OCI-LY3 (cell line): ENCODE data around the gene BAD.

Source experiments
- H2AFZ ChIP-seq: fragments of 200-600, 300-600 bp; shearing (Covaris generic); 2 replicates; pipeline ENCODE4 v1.6.0; 2014; ENCODE audit warnings: antibody characterized with exemption, low read depth, low read length
- H3K27ac ChIP-seq: fragments of 200-600, 300-600 bp; sonication (generic); 2 replicates; pipeline ENCODE4 v1.5.1; 2014; ENCODE audit warnings: mild to moderate bottlenecking, low read length, moderate library complexity, mixed read lengths
- H3K27me3 ChIP-seq: fragments of 200-600, 300-600 bp; sonication (generic); 2 replicates; pipeline ENCODE4 v1.6.1; 2014; ENCODE audit warnings: low read depth, low read length, mixed read lengths
- H3K36me3 ChIP-seq: fragments of 200-600, 300-600 bp; sonication (generic); replicated peaks from 2 replicates; pipeline ENCODE3; 2014; ENCODE audit warnings: low read depth, low read length, mixed read lengths
- H3K4me1 ChIP-seq: fragments of 300-600, 200-600 bp; sonication (generic); 2 replicates; pipeline ENCODE4 v1.6.1; 2014; ENCODE audit warnings: low read length, mixed read lengths
- H3K4me2 ChIP-seq: fragments of 200-600, 300-600 bp; sonication (generic); 2 replicates; pipeline ENCODE4 v1.6.1; 2014; ENCODE audit warnings: low read length, mixed read lengths
- H3K4me3 ChIP-seq: fragments of 300-600, 200-600 bp; sonication (generic); 2 replicates; pipeline ENCODE4 v1.5.1; 2014; ENCODE audit warnings: antibody characterized with exemption, mild to moderate bottlenecking, low read length, moderate library complexity
- H3K79me2 ChIP-seq: fragments of 300-600, 200-600 bp; shearing (Covaris generic); 2 replicates; pipeline ENCODE4 v1.6.1; 2014; ENCODE audit warnings: mild to moderate bottlenecking, low read length, mixed read lengths
- H3K9ac ChIP-seq: fragments of 300-600, 200-600 bp; shearing (Covaris generic); 2 replicates; pipeline ENCODE4 v1.6.0; 2014; ENCODE audit warnings: mild to moderate bottlenecking, low read length, moderate library complexity
- H3K9me3 ChIP-seq: fragments of 200-600, 300-600 bp; shearing (Covaris generic); 2 replicates; pipeline ENCODE4 v1.6.1; 2014; ENCODE audit warnings: low read length, mixed read lengths; ENCODE audit not compliant: insufficient read depth
- H4K20me1 ChIP-seq: fragments of 200-600, 300-600 bp; sonication (generic); 2 replicates; pipeline ENCODE4 v1.6.1; 2016; ENCODE audit warnings: low read length, mixed read lengths; ENCODE audit not compliant: insufficient read depth
- EZH2phosphoT487 ChIP-seq: fragments of 200-600 bp; shearing (Covaris generic); IDR thresholded peaks from 2 replicates; pipeline ENCODE4 v1.6.1; 2018; ENCODE audit warnings: antibody characterized with exemption, mixed run types, low read depth
- TF ChIP-seq, protein P1 (sequence below): fragments of 200-600, 300-600 bp; sonication (generic); IDR thresholded peaks from 2 replicates; pipeline ENCODE4 v1.5.1; 2014; ENCODE audit warnings: antibody characterized with exemption, low read length, low read depth

BAD gene

DNA sequence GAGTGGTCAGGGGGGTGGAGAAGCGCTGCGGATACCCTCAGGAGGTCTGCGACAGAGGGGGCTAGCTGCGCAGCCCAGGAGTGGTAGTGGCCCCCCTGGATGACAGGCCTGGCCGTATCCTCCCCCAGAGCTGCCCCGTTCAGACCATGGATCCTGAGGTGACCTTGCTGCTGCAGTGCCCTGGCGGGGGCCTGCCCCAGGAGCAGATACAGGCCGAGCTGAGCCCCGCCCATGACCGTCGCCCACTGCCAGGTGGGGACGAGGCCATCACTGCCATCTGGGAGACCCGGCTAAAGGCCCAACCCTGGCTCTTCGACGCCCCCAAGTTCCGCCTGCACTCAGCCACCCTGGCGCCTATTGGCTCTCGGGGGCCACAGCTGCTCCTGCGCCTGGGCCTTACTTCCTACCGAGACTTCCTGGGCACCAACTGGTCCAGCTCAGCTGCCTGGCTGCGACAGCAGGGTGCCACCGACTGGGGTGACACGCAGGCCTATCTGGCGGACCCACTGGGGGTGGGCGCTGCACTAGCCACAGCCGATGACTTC lies 57.9 kb downstream of the BAD start:
- peaks cover 19% of the 10 kb centered on the region for H3K4me1 ChIP-seq
- no peaks in the 10 kb centered on the region for H3K9me3 ChIP-seq
- peak overlapping the region; percentile 64 for H3K27ac ChIP-seq

DNA sequence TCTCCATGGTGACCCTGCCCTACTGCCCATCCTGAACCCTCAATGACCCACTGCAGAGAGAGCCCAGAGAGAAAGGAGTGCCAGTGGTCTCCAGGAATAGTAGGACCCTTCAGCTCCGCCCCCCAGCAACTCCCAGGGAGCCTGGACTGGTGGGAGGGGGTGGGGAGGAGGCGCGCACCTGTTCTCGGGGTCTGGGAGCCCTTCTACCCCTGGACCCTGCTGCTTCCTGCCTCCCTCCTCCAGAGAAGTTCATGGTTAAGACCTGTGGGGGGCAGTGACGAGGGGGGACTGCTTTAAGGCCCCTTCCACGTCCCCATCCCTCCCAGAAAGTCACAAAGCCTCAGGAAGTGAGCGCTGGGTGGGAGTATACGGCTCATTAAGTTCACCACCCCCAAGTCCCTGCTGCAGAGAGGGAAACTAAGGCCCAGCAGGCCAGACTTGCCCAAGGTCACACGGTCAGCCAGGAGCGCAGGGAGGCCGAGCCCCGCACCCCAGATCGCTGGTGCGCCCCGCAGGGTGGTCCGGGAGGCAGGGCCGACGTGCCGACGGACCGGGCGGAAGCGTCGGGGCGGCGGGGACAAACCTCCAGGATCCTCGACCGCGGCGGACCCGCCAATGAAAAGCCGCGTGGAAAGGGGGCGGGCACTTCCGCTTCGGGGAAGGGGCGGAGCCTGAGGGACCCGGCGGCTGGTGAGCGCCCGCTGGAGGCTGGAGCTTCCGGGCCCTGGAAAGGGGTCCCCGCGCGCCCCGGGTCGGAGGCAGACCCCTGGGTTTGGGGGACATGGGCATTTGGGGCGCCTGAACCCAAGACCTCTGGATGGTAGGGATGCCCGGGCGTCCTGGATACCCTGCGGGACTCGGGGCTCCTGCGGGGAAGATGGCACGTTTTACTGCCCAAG lies 58.6 kb downstream of the BAD start, which contains the start of the genes NUDT22 and TRPT1:
TSS of gene NUDT22 (plus strand) at position 667 of the 899 bp plus-strand sequence. CDS start 379 bp downstream, outside the sequence.
TSS of gene TRPT1 (minus strand) at position 579 of the 899 bp plus-strand sequence. CDS start at position 253, 326 bp downstream.
- Histone ChIP-seq H3K27me3 (no peaks in the 10 kb centered on the region), H3K27ac (peak within 1 kb of the TSS; percentile 68), H4K20me1 (no peaks in the 10 kb centered on the region), H3K36me3 (peaks cover 9% of the 10 kb centered on the region), H3K9me3 (no peaks in the 10 kb centered on the region), H3K4me1 (peaks cover 19% of the 10 kb centered on the region), H3K4me2 (peak within 1 kb of the TSS; percentile 76), H3K9ac (peak within 1 kb of the TSS; percentile 96), H2AFZ (peak within 1 kb of the TSS; percentile 60), H3K79me2 (peaks cover 17% of the 10 kb centered on the region), H3K4me3 (peak within 1 kb of the TSS; percentile 95)
- no peak for TF ChIP-seq EZH2phosphoT487
- TF ChIP-seq, protein P1, sequence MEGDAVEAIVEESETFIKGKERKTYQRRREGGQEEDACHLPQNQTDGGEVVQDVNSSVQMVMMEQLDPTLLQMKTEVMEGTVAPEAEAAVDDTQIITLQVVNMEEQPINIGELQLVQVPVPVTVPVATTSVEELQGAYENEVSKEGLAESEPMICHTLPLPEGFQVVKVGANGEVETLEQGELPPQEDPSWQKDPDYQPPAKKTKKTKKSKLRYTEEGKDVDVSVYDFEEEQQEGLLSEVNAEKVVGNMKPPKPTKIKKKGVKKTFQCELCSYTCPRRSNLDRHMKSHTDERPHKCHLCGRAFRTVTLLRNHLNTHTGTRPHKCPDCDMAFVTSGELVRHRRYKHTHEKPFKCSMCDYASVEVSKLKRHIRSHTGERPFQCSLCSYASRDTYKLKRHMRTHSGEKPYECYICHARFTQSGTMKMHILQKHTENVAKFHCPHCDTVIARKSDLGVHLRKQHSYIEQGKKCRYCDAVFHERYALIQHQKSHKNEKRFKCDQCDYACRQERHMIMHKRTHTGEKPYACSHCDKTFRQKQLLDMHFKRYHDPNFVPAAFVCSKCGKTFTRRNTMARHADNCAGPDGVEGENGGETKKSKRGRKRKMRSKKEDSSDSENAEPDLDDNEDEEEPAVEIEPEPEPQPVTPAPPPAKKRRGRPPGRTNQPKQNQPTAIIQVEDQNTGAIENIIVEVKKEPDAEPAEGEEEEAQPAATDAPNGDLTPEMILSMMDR, result peak; percentile 34

More for the DNA sequence above, 57.9 kb downstream of the BAD start:
- Histone ChIP-seq H3K27me3 (no peaks in the 10 kb centered on the region), H3K79me2 (peaks cover 17% of the 10 kb centered on the region), H3K4me3 (peak overlapping the region; percentile 95), H4K20me1 (no peaks in the 10 kb centered on the region), H3K4me2 (peak overlapping the region; percentile 76), H2AFZ (peak overlapping the region; percentile 13; the same call in 1 of the 2 replicates), H3K9ac (peak overlapping the region; percentile 96), H3K36me3 (peaks cover 4% of the 10 kb centered on the region)
- no peak for TF ChIP-seq EZH2phosphoT487
- TF ChIP-seq, protein P1, result no peak

DNA sequence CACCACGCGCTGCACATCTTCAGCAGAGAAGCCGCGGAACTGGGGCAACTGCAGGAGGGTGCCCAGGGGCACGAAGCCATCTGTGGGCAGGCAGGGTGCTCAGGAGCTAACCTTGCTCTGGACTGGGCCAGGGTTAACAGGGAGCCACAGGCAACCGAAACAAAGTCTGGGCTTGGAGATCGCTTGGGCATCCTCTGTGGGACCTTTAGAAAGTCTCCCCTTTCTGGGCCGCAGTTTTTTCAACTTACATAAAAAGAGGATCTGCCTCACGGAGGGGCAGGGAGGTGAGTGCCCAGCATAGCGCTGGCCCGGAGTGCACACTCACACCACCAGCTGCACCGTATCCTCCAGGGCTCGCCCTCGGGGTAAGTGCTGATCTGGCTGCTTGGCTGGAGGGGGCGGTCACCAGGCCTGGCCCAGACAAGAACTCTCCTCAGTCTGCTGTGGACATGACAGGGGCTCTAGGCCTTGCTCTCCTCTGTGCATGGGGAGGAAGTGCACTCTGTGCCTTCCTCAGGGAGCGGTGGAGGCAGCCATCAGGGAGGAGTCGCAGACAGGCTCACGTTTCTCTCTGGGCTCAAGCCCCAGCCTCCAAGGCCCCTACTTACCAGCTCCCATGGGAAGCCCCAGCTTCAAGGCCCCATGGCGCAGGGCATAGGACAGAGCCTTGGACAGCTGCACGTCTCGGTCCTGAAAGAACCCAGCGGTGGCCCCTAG lies 59.4 kb downstream of the BAD start:
- H3K27me3 ChIP-seq, result no peaks in the 10 kb centered on the region
- peaks cover 17% of the 10 kb centered on the region for H3K36me3 ChIP-seq
- H3K9ac ChIP-seq, result peak overlapping the region; percentile 96
- peak overlapping the region; percentile 95 for H3K4me3 ChIP-seq
- TF ChIP-seq, protein P1, result no peak
- TF ChIP-seq EZH2phosphoT487, result no peak
- peak overlapping the region; percentile 76 for H3K4me2 ChIP-seq
- H3K9me3 ChIP-seq, result no peaks in the 10 kb centered on the region
- no peaks in the 10 kb centered on the region for H4K20me1 ChIP-seq
- H3K79me2 ChIP-seq, result peaks cover 17% of the 10 kb centered on the region
- peaks cover 19% of the 10 kb centered on the region for H3K4me1 ChIP-seq
- peak overlapping the region; percentile 68 for H3K27ac ChIP-seq
- no peak overlapping the region for H2AFZ ChIP-seq
